ENCODE results near the gene PLXNA2. TPM values are rescaled to one million over a fixed set of nuclear protein-coding genes. Genes with fewer than 3 reads are reported as not detected.

PLXNA2 gene
- total and polyA plus RNA-seq, 2 of the 4 experiments (the other 2 are of a cell fraction), result 0.72 to 1.1 TPM

- no peak for TF ChIP-seq CEBPB (IDR thresholded peaks at IDR 0.05; ENCODE audit: low read depth, low read length)
- TF ChIP-seq SMC3 (IDR thresholded peaks at IDR 0.05; ENCODE audit: low read depth, low read length), result no peak
- TF ChIP-seq ELK1 (IDR thresholded peaks at IDR 0.05; ENCODE audit: borderline replicate concordance, low read depth, low read length), result no peak
- no peak for TF ChIP-seq CHD1 (IDR thresholded peaks at IDR 0.05; ENCODE audit: low read depth, low read length)
- no peak for TF ChIP-seq NFE2L2 (IDR thresholded peaks at IDR 0.05; ENCODE audit: low read depth, low read length)
- TF ChIP-seq RFX5 (IDR thresholded peaks at IDR 0.05; ENCODE audit: low read depth, low read length), result no peak
These were observed at the start of gene PLXNA2 (continued) for GRCh38 chr1:208243967-208244916.
